IPS-18a (cell line): ENCODE data around the gene ZNF324.
"Not testable (repeated sequence)": the region's sequence is repeated elsewhere in the genome, so short reads cannot be mapped to it uniquely, and the experiment has no call there.

ENCODE experiments used
- H3K27ac ChIP-seq: one replicate; pipeline ENCODE4 v1.5.1; 2013; ENCODE audit warnings: low read length
- H3K27me3 ChIP-seq: one replicate; pipeline ENCODE4 v1.6.1; 2013; ENCODE audit warnings: mild to moderate bottlenecking, low read length; ENCODE audit not compliant: control insufficient read depth, insufficient read depth
- H3K36me3 ChIP-seq: one replicate; pipeline ENCODE4 v1.6.1; 2013; ENCODE audit warnings: low read depth, low read length; ENCODE audit not compliant: control insufficient read depth
- H3K4me1 ChIP-seq: one replicate; pipeline ENCODE4 v1.6.1; 2013; ENCODE audit warnings: low read depth, low read length; ENCODE audit not compliant: control insufficient read depth
- H3K4me3 ChIP-seq: one replicate; pipeline ENCODE4 v1.5.1; 2013; ENCODE audit warnings: low read length
- H3K9ac ChIP-seq: one replicate; pipeline ENCODE4 v1.6.1; 2013; ENCODE audit warnings: mild to moderate bottlenecking, low read length, moderate library complexity
- H3K9me3 ChIP-seq: one replicate; pipeline ENCODE4 v1.6.1; 2013; ENCODE audit warnings: low read depth, low read length; ENCODE audit not compliant: control insufficient read depth

ZNF324 gene

DNA sequence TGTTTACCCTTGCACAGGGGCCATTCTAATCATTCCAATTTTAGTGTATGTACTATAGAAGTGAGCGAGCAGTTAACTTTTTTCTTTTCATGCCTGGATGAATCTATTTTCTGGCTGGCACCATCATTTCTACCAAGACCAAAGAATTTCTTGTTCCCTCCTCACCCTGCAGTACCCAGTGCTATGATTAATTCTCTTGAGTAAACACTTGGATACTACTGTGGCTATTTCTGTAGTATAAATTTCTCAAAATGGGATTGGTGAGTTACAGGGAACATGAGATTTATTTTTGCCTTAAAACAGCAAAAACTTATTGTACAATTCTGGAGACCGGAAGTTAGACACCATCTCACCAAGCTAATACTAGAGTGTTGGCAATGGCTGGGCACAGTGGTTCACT lies 16.9 kb downstream of the ZNF324 start:
- H3K4me1 ChIP-seq: no peaks in the 10 kb centered on the region
- H3K36me3 ChIP-seq: no peaks in the 10 kb centered on the region
- H3K9me3 ChIP-seq: no peaks in the 10 kb centered on the region
- no peak overlapping the region for H3K27ac ChIP-seq
- no peaks in the 10 kb centered on the region for H3K27me3 ChIP-seq
- no peak overlapping the region for H3K4me3 ChIP-seq
- no peak overlapping the region for H3K9ac ChIP-seq

DNA sequence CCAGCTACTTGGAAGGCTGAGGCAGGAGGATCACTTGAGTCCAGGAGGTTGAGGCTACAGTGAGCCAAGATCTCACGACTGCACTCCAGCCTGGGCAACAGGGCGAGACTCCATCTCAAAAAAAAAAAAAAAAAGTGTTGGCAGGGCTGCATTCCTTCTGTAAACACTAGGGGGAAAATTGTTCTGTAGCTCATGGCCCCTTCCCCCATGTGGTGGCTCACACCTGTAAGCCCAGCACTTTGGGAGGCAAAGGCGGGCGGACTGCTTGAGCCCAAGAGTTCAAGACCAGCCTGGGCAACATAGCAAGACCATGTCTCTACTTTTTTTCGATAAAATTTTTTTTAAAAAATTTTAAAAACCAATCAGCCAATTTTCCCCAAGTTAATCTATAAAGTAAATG lies 17.5 kb downstream of the ZNF324 start:
- H3K36me3 ChIP-seq, H3K27me3 ChIP-seq, H3K4me1 ChIP-seq, H3K9me3 ChIP-seq, H3K27ac ChIP-seq, H3K9ac ChIP-seq, H3K4me3 ChIP-seq: not testable (repeated sequence)

- Histone ChIP-seq H3K4me1 (no peaks in the 10 kb centered on the region), H3K9ac (no peak overlapping the region), H3K9me3 (no peaks in the 10 kb centered on the region), H3K4me3 (no peak overlapping the region), H3K36me3 (no peaks in the 10 kb centered on the region), H3K27me3 (no peaks in the 10 kb centered on the region), H3K27ac (no peak overlapping the region)
These were observed 24.5 kb downstream of the ZNF324 start for GRCh38 chr19:58491393-58491792.

DNA sequence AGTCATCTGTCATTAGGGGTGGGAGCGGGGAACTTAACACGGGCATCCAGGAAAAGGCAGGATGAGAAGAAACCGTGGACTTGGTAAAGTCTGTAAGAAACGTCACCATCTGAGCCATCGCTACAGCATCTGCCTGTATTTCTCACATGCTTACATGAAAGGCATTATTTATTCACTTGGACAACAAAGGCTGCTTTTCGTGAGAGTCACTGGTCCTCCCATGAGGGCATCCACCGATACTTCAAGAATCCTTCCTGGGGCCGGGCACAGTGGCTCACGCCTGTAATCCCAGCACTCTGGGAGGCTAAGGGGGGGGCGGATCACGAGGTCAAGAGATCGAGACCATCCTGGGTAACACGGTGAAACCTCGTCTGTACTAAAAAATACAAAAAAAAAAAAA lies 25.4 kb downstream of the ZNF324 start:
- H3K36me3 ChIP-seq: no peaks in the 10 kb centered on the region
- H3K4me1 ChIP-seq: no peaks in the 10 kb centered on the region
- H3K27ac ChIP-seq: no peak overlapping the region
- H3K9me3 ChIP-seq: no peaks in the 10 kb centered on the region
- H3K4me3 ChIP-seq: no peak overlapping the region
- H3K27me3 ChIP-seq: no peaks in the 10 kb centered on the region
- H3K9ac ChIP-seq: no peak overlapping the region

GRCh38 chr19:58497634-58498170 lies 30.8 kb downstream of the ZNF324 start:
- Histone ChIP-seq H3K4me3 (no peak overlapping the region), H3K9ac (no peak overlapping the region), H3K4me1 (no peaks in the 10 kb centered on the region), H3K27ac (no peak overlapping the region), H3K27me3 (no peaks in the 10 kb centered on the region), H3K9me3 (no peaks in the 10 kb centered on the region), H3K36me3 (no peaks in the 10 kb centered on the region)

GRCh38 chr19:58498316-58499020 lies 31.6 kb downstream of the ZNF324 start:
- no peaks in the 10 kb centered on the region for H3K4me1 ChIP-seq
- H3K27ac ChIP-seq: no peak overlapping the region
- H3K9ac ChIP-seq: peak overlapping the region; percentile 61
- H3K9me3 ChIP-seq: no peaks in the 10 kb centered on the region
- H3K36me3 ChIP-seq: no peaks in the 10 kb centered on the region
- H3K27me3 ChIP-seq: no peaks in the 10 kb centered on the region
- peak overlapping the region; percentile 93 for H3K4me3 ChIP-seq

- Histone ChIP-seq H3K27me3 (no peaks in the 10 kb centered on the region), H3K36me3 (no peaks in the 10 kb centered on the region), H3K4me3 (peak overlapping the region; percentile 93), H3K9me3 (no peaks in the 10 kb centered on the region), H3K9ac (peak overlapping the region; percentile 61), H3K4me1 (no peaks in the 10 kb centered on the region), H3K27ac (no peak overlapping the region)
These were observed 32.4 kb downstream of the ZNF324 start for GRCh38 chr19:58499021-58499927.

GRCh38 chr19:58500242-58500641 lies 33.4 kb downstream of the ZNF324 start:
- H3K36me3 ChIP-seq: no peaks in the 10 kb centered on the region
- no peaks in the 10 kb centered on the region for H3K9me3 ChIP-seq
- no peaks in the 10 kb centered on the region for H3K27me3 ChIP-seq
- H3K4me3 ChIP-seq: peak overlapping the region; percentile 93
- H3K27ac ChIP-seq: no peak overlapping the region
- H3K4me1 ChIP-seq: no peaks in the 10 kb centered on the region
- H3K9ac ChIP-seq: no peak overlapping the region

DNA sequence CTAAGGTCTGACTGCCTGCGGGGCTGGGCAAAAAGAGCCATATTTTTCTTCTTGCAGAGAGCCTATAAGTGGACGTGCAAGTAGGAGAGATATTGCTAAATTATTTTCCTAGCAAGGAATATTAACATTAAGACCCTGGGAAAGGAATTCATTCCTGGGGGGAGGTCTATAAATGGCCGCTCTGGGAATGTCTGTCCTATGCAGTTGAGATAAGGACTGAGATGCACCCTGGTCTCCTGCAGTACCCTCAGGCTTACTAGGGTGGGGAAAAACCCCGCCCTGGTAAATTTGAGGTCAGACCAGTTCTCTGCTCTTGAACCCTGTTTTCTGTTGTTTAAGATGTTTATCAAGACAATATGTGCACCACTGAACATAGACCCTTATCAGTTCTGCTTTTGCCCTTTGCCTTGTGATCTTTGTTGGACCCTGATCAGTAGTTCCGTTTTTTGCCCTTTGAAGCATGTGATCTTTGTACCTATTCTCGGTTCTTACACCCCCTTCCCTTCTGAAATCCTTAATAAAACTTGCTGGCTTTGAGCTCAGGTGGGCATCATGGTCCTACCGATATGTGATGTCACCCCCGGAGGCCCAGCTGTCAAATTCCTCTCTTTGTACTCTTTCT lies 40.8 kb downstream of the ZNF324 start:
- H3K9ac ChIP-seq, H3K9me3 ChIP-seq, H3K27ac ChIP-seq, H3K27me3 ChIP-seq, H3K4me3 ChIP-seq, H3K4me1 ChIP-seq, H3K36me3 ChIP-seq: not testable (repeated sequence)

GRCh38 chr19:58509731-58510083 lies 42.8 kb downstream of the ZNF324 start:
- H3K9me3 ChIP-seq: no peaks in the 10 kb centered on the region
- no peaks in the 10 kb centered on the region for H3K36me3 ChIP-seq
- H3K4me1 ChIP-seq: peaks cover 4% of the 10 kb centered on the region
- no peak overlapping the region for H3K27ac ChIP-seq
- no peaks in the 10 kb centered on the region for H3K27me3 ChIP-seq
- no peak overlapping the region for H3K4me3 ChIP-seq
- no peak overlapping the region for H3K9ac ChIP-seq

GRCh38 chr19:58510084-58510862 lies 43.4 kb downstream of the ZNF324 start:
- Histone ChIP-seq H3K27ac (no peak overlapping the region), H3K9me3 (no peaks in the 10 kb centered on the region), H3K36me3 (no peaks in the 10 kb centered on the region), H3K4me3 (no peak overlapping the region), H3K4me1 (peaks cover 6% of the 10 kb centered on the region), H3K27me3 (no peaks in the 10 kb centered on the region), H3K9ac (no peak overlapping the region)
